GM12878 (cell line): ENCODE measurements around the gene ENPP1. TPM values are rescaled to one million over a fixed set of nuclear protein-coding genes. Genes with fewer than 3 reads are reported as not detected.

Experiments used
- ATAC-seq: fragments of 200-7000 bp; cut with Tn5 transposase; 3 replicates; pipeline ENCODE4 v1.9.1; 2020; ENCODE audit warnings: mild to moderate bottlenecking, moderate library complexity
- BruUV-seq: library from RNA; stranded (reverse); fragments of 400-500 nt; replicated peaks from 2 replicates; lab custom pipeline; 2021; lab: Mats Ljungman, UMichigan
- CTCF ChIA-PET: fragments of 300-600 bp; sonication (Branson Sonifier 250); formaldehyde crosslinking; extraction: SDS; loops from one replicate; lab custom pipeline; 2021; ENCODE audit warnings: inconsistent platforms; lab: Yijun Ruan, JAX
- POLR2A ChIA-PET: fragments of 350-600 bp; formaldehyde crosslinking; extraction: SDS; loops from one replicate; lab custom pipeline; 2021; ENCODE audit warnings: inconsistent platforms; lab: Charles Lee
- RAD21 ChIA-PET: fragments of 300-600 bp; sonication (Branson Sonifier 250); formaldehyde crosslinking; loops from one replicate; lab custom pipeline; 2023; ENCODE audit warnings: antibody characterized with exemption; ENCODE audit not compliant: unreplicated experiment; lab: Charles Lee
- SMC1A ChIA-PET: fragments of 300-600 bp; sonication (Branson Sonifier 250); formaldehyde crosslinking; loops from one replicate; lab custom pipeline; 2023; ENCODE audit not compliant: unreplicated experiment, uncharacterized antibody; lab: Charles Lee
- DNase-seq: peaks from one replicate; pipeline ENCODE4 v3.0.0-alpha.2; 2011; ENCODE audit warnings: low read depth, low spot score
- FAIRE-seq: peaks from 3 replicates; lab custom pipeline; 2011; peaks lifted over from hg19 to GRCh38; lab: Jason Lieb, UNC
- H2AFZ ChIP-seq: 2 replicates; pipeline ENCODE4 v1.6.0; 2011; ENCODE audit warnings: low read depth, low read length, control low read depth; ENCODE audit not compliant: control insufficient read depth
- H3K27ac ChIP-seq: 2 replicates; pipeline ENCODE4 v1.5.1; 2011; ENCODE audit warnings: control low read depth; ENCODE audit not compliant: control insufficient read depth, insufficient read depth
- H3K27me3 ChIP-seq, 2 experiments: replicated peaks in 1 of 2; 2 replicates each; pipeline versions ENCODE4 v1.6.0 to v1.6.1; 2011; ENCODE audit warnings: low read length in 1 of 2; ENCODE audit not compliant: control insufficient read depth in 2 of 2, insufficient read depth in 2 of 2
- H3K36me3 ChIP-seq, 2 experiments: 2 replicates each; pipeline ENCODE4 v1.5.1; 2011; ENCODE audit warnings: low read length in 1 of 2; ENCODE audit not compliant: control insufficient read depth in 2 of 2, insufficient read depth in 2 of 2
- H3K4me1 ChIP-seq: 2 replicates; pipeline ENCODE4 v1.6.1; 2011; ENCODE audit warnings: mild to moderate bottlenecking, low read length, moderate library complexity, mixed read lengths; ENCODE audit not compliant: control insufficient read depth, insufficient read depth
- H3K4me2 ChIP-seq: 2 replicates; pipeline ENCODE4 v1.6.0; 2011; ENCODE audit warnings: control low read depth; ENCODE audit not compliant: control insufficient read depth, insufficient read depth
- H3K4me3 ChIP-seq: fragments of 200-600 bp; sonication (generic); 2 replicates; pipeline ENCODE4 v1.5.1; 2016
- H3K79me2 ChIP-seq: 2 replicates; pipeline ENCODE4 v1.6.0; 2011; ENCODE audit warnings: low read length; ENCODE audit not compliant: control insufficient read depth, insufficient read depth
- H3K9ac ChIP-seq: 2 replicates; pipeline ENCODE4 v1.8.0; 2011; ENCODE audit warnings: low read length, control low read depth, mixed read lengths; ENCODE audit not compliant: control insufficient read depth, insufficient read depth
- H3K9me3 ChIP-seq: replicated peaks from 3 replicates; pipeline ENCODE4 v1.5.1; 2011; ENCODE audit warnings: mild to moderate bottlenecking, low read length; ENCODE audit not compliant: control insufficient read depth, insufficient read depth
- H4K20me1 ChIP-seq: 2 replicates; pipeline ENCODE4 v1.6.0; 2011; ENCODE audit not compliant: control insufficient read depth, insufficient read depth
- ASH2L ChIP-seq: fragments of 300-600, 200-600 bp; sonication (generic); IDR thresholded peaks from 2 replicates; pipeline ENCODE4 v1.6.1; 2017; ENCODE audit warnings: low read depth, mild to moderate bottlenecking, borderline replicate concordance
- CEBPB ChIP-seq, 2 experiments: fragments of 150-350 bp in 1 of 2; IDR thresholded peaks; 2 replicates each; pipeline ENCODE4 v1.6.1; 2012 to 2014; ENCODE audit warnings: low read depth in 2 of 2, low read length in 2 of 2, borderline replicate concordance in 1 of 2, inconsistent platforms in 1 of 2
- CHD1 ChIP-seq: IDR thresholded peaks from 2 replicates; pipeline ENCODE4 v1.6.1; 2012; ENCODE audit warnings: low read depth, low read length, improper control_type of control experiment
- DPF2 ChIP-seq: fragments of 450-650 bp; IDR thresholded peaks from 2 replicates; pipeline ENCODE4 v1.6.1; 2017; ENCODE audit warnings: mild to moderate bottlenecking
- EP300 ChIP-seq, 2 experiments: fragments of 150-350 bp in 1 of 2; IDR thresholded peaks; 2 replicates each; pipeline ENCODE4 v1.6.1; 2011 to 2012; ENCODE audit warnings: low read depth in 2 of 2, low read length in 2 of 2, borderline replicate concordance in 1 of 2, improper control_type of control experiment in 1 of 2, inconsistent platforms in 1 of 2; ENCODE audit not compliant: control insufficient read depth in 1 of 2
- FOXM1 ChIP-seq: IDR thresholded peaks from 2 replicates; pipeline ENCODE4 v1.6.1; 2012; ENCODE audit warnings: low read depth, mild to moderate bottlenecking, inconsistent platforms, low read length, moderate library complexity
- GATAD2B ChIP-seq: fragments of 450-650 bp; conservative IDR thresholded peaks from 2 replicates; pipeline ENCODE4 v1.6.1; 2017; ENCODE audit warnings: low read depth, mild to moderate bottlenecking, moderate library complexity
- NFXL1 ChIP-seq: fragments of 450-650 bp; IDR thresholded peaks from 2 replicates; pipeline ENCODE4 v1.6.1; 2017; ENCODE audit warnings: antibody characterized with exemption, mild to moderate bottlenecking, borderline replicate concordance
- NKRF ChIP-seq: fragments of 450-650 bp; conservative IDR thresholded peaks from 2 replicates; pipeline ENCODE4 v1.6.1; 2017; ENCODE audit warnings: mild to moderate bottlenecking, moderate library complexity
- POLR2AphosphoS2 ChIP-seq: IDR thresholded peaks from 2 replicates; pipeline ENCODE4 v1.6.1; 2011; ENCODE audit warnings: low read depth, mild to moderate bottlenecking, low read length, improper control_type of control experiment, moderate library complexity
- SMC3 ChIP-seq: IDR thresholded peaks from 2 replicates; pipeline ENCODE4 v1.6.1; 2011; ENCODE audit warnings: low read length, improper control_type of control experiment, borderline replicate concordance
- SUPT20H ChIP-seq: IDR thresholded peaks from 2 replicates; pipeline ENCODE4 v1.6.1; 2011; ENCODE audit warnings: low read depth, mild to moderate bottlenecking, low read length, moderate library complexity, borderline replicate concordance; ENCODE audit not compliant: control insufficient read depth
- SUZ12 ChIP-seq: fragments of 200-600 bp; sonication (generic); IDR thresholded peaks from one replicate; pipeline ENCODE4 v1.6.1; 2018; ENCODE audit warnings: antibody characterized with exemption, mild to moderate bottlenecking; ENCODE audit not compliant: unreplicated experiment
- TBL1XR1 ChIP-seq: IDR thresholded peaks from 2 replicates; pipeline ENCODE4 v1.6.1; 2012; ENCODE audit warnings: low read depth, low read length, improper control_type of control experiment
- USF2 ChIP-seq: IDR thresholded peaks from 2 replicates; pipeline ENCODE4 v1.6.1; 2011; ENCODE audit warnings: low read depth, low read length, improper control_type of control experiment, borderline replicate concordance
- ZNF24 ChIP-seq: fragments of 450-650 bp; IDR thresholded peaks from 2 replicates; pipeline ENCODE4 v1.6.1; 2017; ENCODE audit warnings: antibody characterized with exemption, mild to moderate bottlenecking
- ZNF622 ChIP-seq: fragments of 450-650 bp; IDR thresholded peaks from 2 replicates; pipeline ENCODE4 v1.6.1; 2017; ENCODE audit warnings: mild to moderate bottlenecking, inconsistent platforms
- WGBS: methylation state at CpG from one replicate; pipeline ENCODE4 v1.1.6; 2016; ENCODE audit warnings: low lambda C conversion rate; ENCODE audit not compliant: insufficient replicate concordance, insufficient coverage; ENCODE audit errors: missing lambda C conversion rate; 5-methylcytosine and 5-hydroxymethylcytosine counted together
- in situ Hi-C: fragments of 300-500 bp; cut with MboI; formaldehyde crosslinking; loops from 9 replicates; pipeline ENCODE4 v1.14.3; 2018; ENCODE audit warnings: mixed read lengths
- intact Hi-C: fragments of 100-400 bp; cut with micrococcal nuclease; formaldehyde crosslinking; loops from one replicate; pipeline ENCODE4 v1.14.2; 2022; ENCODE audit not compliant: unreplicated experiment
- polyA plus RNA-seq, 11 experiments: library from polyadenylated mRNA; depleted of rRNA in 4 of 11; unstranded in 6 of 11; stranded (reverse) in 5 of 11; fragments of >200 nt; fragmentation: Nextera tagmentation in 4 of 11; fragmentation: Illumina TruSeq in 1 of 11; extraction: Ambion mirVana in 4 of 11; extraction: Trizol in 1 of 11; gene quantifications; 1 replicate in 1 of 11; 2 replicates in 10 of 11; pipeline versions ENCODE4 v1.2.1 to v1.2.3, GENCODE V29; 2011 to 2016; ENCODE audit warnings: inconsistent platforms in 2 of 11, missing spikeins in 2 of 11, low read depth in 1 of 11
- total RNA-seq, 4 experiments: library from RNA; depleted of rRNA in 3 of 4; stranded (reverse); fragments of >200 nt in 3 of 4; fragmentation: Illumina TruSeq in 1 of 4; extraction: Trizol in 1 of 4; gene quantifications; 2 replicates each; pipeline versions ENCODE4 v1.2.1 to v1.2.3, GENCODE V29; 2013 to 2021

ENPP1 gene
- total and polyA plus RNA-seq, 10 of the 15 experiments (the other 5 are each of a cell fraction or from before 2014, with no cell fraction given), result 0.03 to 0.05 TPM; not detected in 8

GRCh38 chr6:131791476-131791875, 16.3 kb upstream of the ENPP1 start:
- no TSS peak for BruUV-seq
- no peak overlapping the region for H3K4me2 ChIP-seq
- FAIRE-seq, result no peak
- SMC1A ChIA-PET, result no interaction called here
- TF ChIP-seq POLR2AphosphoS2 (no peak), CEBPB (IDR thresholded peaks at IDR 0.05; ENCODE audit: borderline replicate concordance in 1 of 2, low read depth in 2 of 2, low read length in 2 of 2) (no peak), SUZ12 (no peak), TBL1XR1 (no peak), CHD1 (no peak)
- TF ChIP-seq, all 136 proteins: peak for 0
- Histone ChIP-seq H3K36me3 (no peaks in the 10 kb centered on the region), H3K27ac (no peak overlapping the region), H3K79me2 (no peaks in the 10 kb centered on the region), H3K9me3 (no peaks in the 10 kb centered on the region), H4K20me1 (no peaks in the 10 kb centered on the region), H3K27me3 (no peaks in the 10 kb centered on the region; a peak in 1 of 4 replicates), H3K4me3 (no peak overlapping the region), H3K9ac (no peak overlapping the region), H3K4me1 (no peaks in the 10 kb centered on the region), H2AFZ (no peak overlapping the region)
- CTCF ChIA-PET, result no interaction called here
- intact Hi-C loops, result no loop called here
- RAD21 ChIA-PET, result no interaction called here
- WGBS, result 42% methylated on average over 5 of the region's 5 CpGs
- ATAC-seq (no peak), DNase-seq (no peak)
- in situ Hi-C loops, result no loop called here
- POLR2A ChIA-PET, result no interaction called here

- H3K27ac ChIP-seq, result no peak overlapping the region
- DNase-seq (no peak), ATAC-seq (no peak), FAIRE-seq (no peak)
- BruUV-seq, result no TSS peak
- POLR2A ChIA-PET, result no interaction called here
- in situ Hi-C loops (no loop called here), intact Hi-C loops (no loop called here)
- H3K4me3 ChIP-seq, result no peak overlapping the region
- H3K4me1 ChIP-seq, result no peaks in the 10 kb centered on the region
- no peak overlapping the region for H2AFZ ChIP-seq
- H3K79me2 ChIP-seq, result no peaks in the 10 kb centered on the region
- CTCF ChIA-PET, result no interaction called here
- no peaks in the 10 kb centered on the region for H3K9me3 ChIP-seq
- H4K20me1 ChIP-seq, result no peaks in the 10 kb centered on the region
- SMC1A ChIA-PET, result no interaction called here
- H3K4me2 ChIP-seq, result no peak overlapping the region
- no peaks in the 10 kb centered on the region for H3K36me3 ChIP-seq
- WGBS, result 76% methylated on average over 6 of the region's 6 CpGs
- RAD21 ChIA-PET, result no interaction called here
- H3K9ac ChIP-seq, result no peak overlapping the region
- H3K27me3 ChIP-seq, result no peaks in the 10 kb centered on the region; a peak in 1 of 4 replicates
- no peak for TF ChIP-seq ZNF622
- TF ChIP-seq ASH2L, result no peak
- TF ChIP-seq SUPT20H, result no peak
- TF ChIP-seq SMC3, result no peak
- TF ChIP-seq GATAD2B, result no peak
- TF ChIP-seq NFXL1, result no peak
- TF ChIP-seq NKRF, result no peak
- TF ChIP-seq ZNF24, result no peak
- TF ChIP-seq DPF2, result no peak
- TF ChIP-seq FOXM1, result no peak
- TF ChIP-seq EP300 (IDR thresholded peaks at IDR 0.05; ENCODE audit: borderline replicate concordance in 1 of 2, control insufficient read depth in 1 of 2, low read depth in 2 of 2, low read length in 2 of 2), result no peak
- TF ChIP-seq USF2, result no peak
Observed at GRCh38 chr6:131792091-131792496, 15.7 kb upstream of the ENPP1 start.
